ENCODE measurements around the gene KIF4A.

GRCh38 chrX:70262952-70263567 lies 26.8 kb upstream of the KIF4A start:
- TF ChIP-seq, protein P1, sequence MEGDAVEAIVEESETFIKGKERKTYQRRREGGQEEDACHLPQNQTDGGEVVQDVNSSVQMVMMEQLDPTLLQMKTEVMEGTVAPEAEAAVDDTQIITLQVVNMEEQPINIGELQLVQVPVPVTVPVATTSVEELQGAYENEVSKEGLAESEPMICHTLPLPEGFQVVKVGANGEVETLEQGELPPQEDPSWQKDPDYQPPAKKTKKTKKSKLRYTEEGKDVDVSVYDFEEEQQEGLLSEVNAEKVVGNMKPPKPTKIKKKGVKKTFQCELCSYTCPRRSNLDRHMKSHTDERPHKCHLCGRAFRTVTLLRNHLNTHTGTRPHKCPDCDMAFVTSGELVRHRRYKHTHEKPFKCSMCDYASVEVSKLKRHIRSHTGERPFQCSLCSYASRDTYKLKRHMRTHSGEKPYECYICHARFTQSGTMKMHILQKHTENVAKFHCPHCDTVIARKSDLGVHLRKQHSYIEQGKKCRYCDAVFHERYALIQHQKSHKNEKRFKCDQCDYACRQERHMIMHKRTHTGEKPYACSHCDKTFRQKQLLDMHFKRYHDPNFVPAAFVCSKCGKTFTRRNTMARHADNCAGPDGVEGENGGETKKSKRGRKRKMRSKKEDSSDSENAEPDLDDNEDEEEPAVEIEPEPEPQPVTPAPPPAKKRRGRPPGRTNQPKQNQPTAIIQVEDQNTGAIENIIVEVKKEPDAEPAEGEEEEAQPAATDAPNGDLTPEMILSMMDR (IDR thresholded peaks at IDR 0.05): peak in 2 of 3 experiments; percentile 12 to 27
- no peak for TF ChIP-seq POLR2A (IDR thresholded peaks at IDR 0.05; ENCODE audit: low read depth)
- TF ChIP-seq EP300 (IDR thresholded peaks at IDR 0.05): no peak
- no peak for TF ChIP-seq POLR2AphosphoS5 (IDR thresholded peaks at IDR 0.05)
